ENCODE data around the gene FABP3.
A peak's percentile ranks its signal among the peaks of the same experiment; 100 is the strongest.
"Not testable (repeated sequence)": the region's sequence is repeated elsewhere in the genome, so short reads cannot be mapped to it uniquely, and the experiment has no call there.

Gene FABP3

GRCh38 chr1:31386576-31387243 is 13.8 kb upstream of the FABP3 start:
- not testable (repeated sequence) for H3K27ac Mint-ChIP-seq; H3K4me1 Mint-ChIP-seq (ENCODE audit: low read depth); H3K9me3 Mint-ChIP-seq; H3K36me3 Mint-ChIP-seq (ENCODE audit: low read depth); H3K4me3 Mint-ChIP-seq; DNase-seq
- H3K27me3 Mint-ChIP-seq: peaks cover 26% of the 10 kb centered on the region

- Mint-ChIP-seq H3K27me3 (peaks cover 32% of the 10 kb centered on the region), H3K9me3 (no peaks in the 10 kb centered on the region), H3K4me3 (no peak overlapping the region), H3K27ac (no peak overlapping the region), H3K4me1 (ENCODE audit: low read depth) (no peaks in the 10 kb centered on the region), H3K36me3 (ENCODE audit: low read depth) (no peaks in the 10 kb centered on the region)
- no peak for DNase-seq
These were observed 11.1 kb upstream of the FABP3 start for GRCh38 chr1:31383967-31384366.

GRCh38 chr1:31382379-31382989 is 9.6 kb upstream of the FABP3 start:
- no peak overlapping the region for H3K27ac Mint-ChIP-seq
- H3K36me3 Mint-ChIP-seq (ENCODE audit: low read depth): no peaks in the 10 kb centered on the region
- DNase-seq: no peak
- H3K27me3 Mint-ChIP-seq: peaks cover 28% of the 10 kb centered on the region
- H3K9me3 Mint-ChIP-seq: no peaks in the 10 kb centered on the region
- no peaks in the 10 kb centered on the region for H3K4me1 Mint-ChIP-seq (ENCODE audit: low read depth)
- no peak overlapping the region for H3K4me3 Mint-ChIP-seq

- peaks cover 28% of the 10 kb centered on the region for H3K27me3 Mint-ChIP-seq
- H3K27ac Mint-ChIP-seq: no peak overlapping the region
- no peaks in the 10 kb centered on the region for H3K9me3 Mint-ChIP-seq
These were observed 8.8 kb upstream of the FABP3 start for GRCh38 chr1:31381394-31382294.

GRCh38 chr1:31380181-31380580 is 7.3 kb upstream of the FABP3 start:
- no peak overlapping the region for H3K4me3 Mint-ChIP-seq

More at GRCh38 chr1:31381394-31382294, 8.8 kb upstream of the FABP3 start:
- Mint-ChIP-seq H3K4me1 (ENCODE audit: low read depth) (no peaks in the 10 kb centered on the region), H3K36me3 (ENCODE audit: low read depth) (no peaks in the 10 kb centered on the region), H3K4me3 (no peak overlapping the region)
- DNase-seq: no peak

GRCh38 chr1:31378001-31378400 is 5.1 kb upstream of the FABP3 start:
- Mint-ChIP-seq H3K27ac (no peak overlapping the region), H3K4me1 (ENCODE audit: low read depth) (peaks cover 8% of the 10 kb centered on the region)

More at GRCh38 chr1:31380181-31380580, 7.3 kb upstream of the FABP3 start:
- Mint-ChIP-seq H3K4me1 (ENCODE audit: low read depth) (no peaks in the 10 kb centered on the region), H3K36me3 (ENCODE audit: low read depth) (no peaks in the 10 kb centered on the region), H3K9me3 (no peaks in the 10 kb centered on the region), H3K27me3 (peaks cover 21% of the 10 kb centered on the region), H3K27ac (no peak overlapping the region)
- no peak for DNase-seq

GRCh38 chr1:31377364-31377863 is 4.5 kb upstream of the FABP3 start:
- H3K4me1 Mint-ChIP-seq (ENCODE audit: low read depth): peaks cover 13% of the 10 kb centered on the region
- no peaks in the 10 kb centered on the region for H3K9me3 Mint-ChIP-seq
- no peak overlapping the region for H3K4me3 Mint-ChIP-seq
- DNase-seq: no peak
- H3K27ac Mint-ChIP-seq: no peak overlapping the region
- H3K27me3 Mint-ChIP-seq: peaks cover 15% of the 10 kb centered on the region
- no peaks in the 10 kb centered on the region for H3K36me3 Mint-ChIP-seq (ENCODE audit: low read depth)

More at GRCh38 chr1:31378001-31378400, 5.1 kb upstream of the FABP3 start:
- no peak for DNase-seq
- H3K4me3 Mint-ChIP-seq: no peak overlapping the region
- H3K27me3 Mint-ChIP-seq: peaks cover 15% of the 10 kb centered on the region
- no peaks in the 10 kb centered on the region for H3K36me3 Mint-ChIP-seq (ENCODE audit: low read depth)
- no peaks in the 10 kb centered on the region for H3K9me3 Mint-ChIP-seq

GRCh38 chr1:31376375-31377134 is 3.7 kb upstream of the FABP3 start:
- H3K27ac Mint-ChIP-seq: no peak overlapping the region
- DNase-seq: no peak
- peaks cover 15% of the 10 kb centered on the region for H3K27me3 Mint-ChIP-seq
- peaks cover 14% of the 10 kb centered on the region for H3K4me1 Mint-ChIP-seq (ENCODE audit: low read depth)
- no peaks in the 10 kb centered on the region for H3K36me3 Mint-ChIP-seq (ENCODE audit: low read depth)
- no peaks in the 10 kb centered on the region for H3K9me3 Mint-ChIP-seq
- no peak overlapping the region for H3K4me3 Mint-ChIP-seq

GRCh38 chr1:31374511-31375196 is 1.8 kb upstream of the FABP3 start:
- Mint-ChIP-seq H3K4me1 (ENCODE audit: low read depth) (peaks cover 14% of the 10 kb centered on the region), H3K4me3 (no peak overlapping the region), H3K27me3 (peaks cover 10% of the 10 kb centered on the region), H3K36me3 (ENCODE audit: low read depth) (no peaks in the 10 kb centered on the region), H3K9me3 (no peaks in the 10 kb centered on the region), H3K27ac (no peak overlapping the region)
- DNase-seq: no peak

GRCh38 chr1:31373897-31374486 is 1.1 kb upstream of the FABP3 start:
- Mint-ChIP-seq H3K9me3 (no peaks in the 10 kb centered on the region), H3K27me3 (peaks cover 10% of the 10 kb centered on the region), H3K27ac (no peak overlapping the region), H3K4me3 (peak overlapping the region; percentile 65), H3K36me3 (ENCODE audit: low read depth) (no peaks in the 10 kb centered on the region), H3K4me1 (ENCODE audit: low read depth) (peaks cover 14% of the 10 kb centered on the region)
- no peak for DNase-seq

GRCh38 chr1:31372751-31373055 is 173 bp downstream of the FABP3 start:
- Mint-ChIP-seq H3K27me3 (peaks cover 10% of the 10 kb centered on the region), H3K36me3 (ENCODE audit: low read depth) (no peaks in the 10 kb centered on the region), H3K9me3 (no peaks in the 10 kb centered on the region), H3K27ac (no peak overlapping the region), H3K4me1 (ENCODE audit: low read depth) (peaks cover 14% of the 10 kb centered on the region), H3K4me3 (peak overlapping the region; percentile 65)
- DNase-seq: no peak

GRCh38 chr1:31372051-31372450 is 825 bp downstream of the FABP3 start:
- H3K36me3 Mint-ChIP-seq (ENCODE audit: low read depth): peaks cover 5% of the 10 kb centered on the region
- DNase-seq: no peak
- H3K4me3 Mint-ChIP-seq: no peak overlapping the region
- H3K27me3 Mint-ChIP-seq: peaks cover 10% of the 10 kb centered on the region
- no peak overlapping the region for H3K27ac Mint-ChIP-seq
- H3K4me1 Mint-ChIP-seq (ENCODE audit: low read depth): peaks cover 14% of the 10 kb centered on the region
- no peaks in the 10 kb centered on the region for H3K9me3 Mint-ChIP-seq

- H3K9me3 Mint-ChIP-seq: no peaks in the 10 kb centered on the region
- no peak for DNase-seq
- H3K4me1 Mint-ChIP-seq (ENCODE audit: low read depth): peaks cover 14% of the 10 kb centered on the region
- peaks cover 7% of the 10 kb centered on the region for H3K36me3 Mint-ChIP-seq (ENCODE audit: low read depth)
- no peak overlapping the region for H3K4me3 Mint-ChIP-seq
- no peak overlapping the region for H3K27ac Mint-ChIP-seq
- H3K27me3 Mint-ChIP-seq: peaks cover 10% of the 10 kb centered on the region
These were observed 1.5 kb downstream of the FABP3 start for GRCh38 chr1:31371121-31371959.
